Measurements from ENCODE around the gene UCHL5. TPM values are rescaled to one million over a fixed set of nuclear protein-coding genes. Genes with fewer than 3 reads are reported as not detected.
"Not testable (repeated sequence)": the region's sequence is repeated elsewhere in the genome, so short reads cannot be mapped to it uniquely, and the experiment has no call there.

UCHL5 gene
- total RNA-seq, 4 donors from 2014 or later: 27.1 to 51.4 (median 37.6) TPM

- 83 to 85% methylated on average over 1 of the region's 1 CpG for WGBS, 2 donors
- Histone ChIP-seq H3K4me3 (no peak overlapping the region), H3K36me3 (no peaks in the 10 kb centered on the region), H3K27me3 (no peaks in the 10 kb centered on the region), H3K4me1 (no peaks in the 10 kb centered on the region), H3K9me3 (no peaks in the 10 kb centered on the region), H3K27ac (no peak overlapping the region)
- DNase-seq: no peak
- intact Hi-C loops (cut with DNase I): no loop called here
- no peak for TF ChIP-seq POLR2A (IDR thresholded peaks at IDR 0.05)
- TF ChIP-seq CTCF (IDR thresholded peaks at IDR 0.05): no peak
Observed at GRCh38 chr1:192980856-192981255, 78.3 kb downstream of the UCHL5 start.

GRCh38 chr1:192980334-192980733, 78.8 kb downstream of the UCHL5 start:
- H3K27ac ChIP-seq; H3K36me3 ChIP-seq; DNase-seq; H3K27me3 ChIP-seq; intact Hi-C loops (cut with DNase I); H3K4me3 ChIP-seq; H3K4me1 ChIP-seq; H3K9me3 ChIP-seq: not testable (repeated sequence)
- WGBS, 2 donors: 59 to 67% methylated on average over 4 of the region's 4 CpGs

GRCh38 chr1:192979542-192979941, 79.6 kb downstream of the UCHL5 start:
- WGBS, 2 donors: 88 to 93% methylated on average over 8 to 12 of the region's 13 CpGs
- intact Hi-C loops (cut with DNase I): no loop called here
- no peak for DNase-seq
- Histone ChIP-seq H3K36me3 (no peaks in the 10 kb centered on the region), H3K9me3 (no peaks in the 10 kb centered on the region), H3K27me3 (no peaks in the 10 kb centered on the region), H3K4me3 (no peak overlapping the region), H3K4me1 (no peaks in the 10 kb centered on the region), H3K27ac (no peak overlapping the region)
- no peak for TF ChIP-seq CTCF (IDR thresholded peaks at IDR 0.05)
- no peak for TF ChIP-seq POLR2A (IDR thresholded peaks at IDR 0.05)

- Histone ChIP-seq H3K36me3 (no peaks in the 10 kb centered on the region), H3K27ac (no peak overlapping the region), H3K27me3 (no peaks in the 10 kb centered on the region), H3K4me1 (no peaks in the 10 kb centered on the region), H3K4me3 (no peak overlapping the region), H3K9me3 (no peaks in the 10 kb centered on the region)
- WGBS, 2 donors: 55 to 82% methylated on average over 8 of the region's 8 CpGs
- no peak for DNase-seq
- intact Hi-C loops (cut with DNase I): no loop called here
- TF ChIP-seq POLR2A (IDR thresholded peaks at IDR 0.05): no peak
- no peak for TF ChIP-seq CTCF (IDR thresholded peaks at IDR 0.05)
Observed at GRCh38 chr1:192978195-192978710, 80.9 kb downstream of the UCHL5 start.

DNA sequence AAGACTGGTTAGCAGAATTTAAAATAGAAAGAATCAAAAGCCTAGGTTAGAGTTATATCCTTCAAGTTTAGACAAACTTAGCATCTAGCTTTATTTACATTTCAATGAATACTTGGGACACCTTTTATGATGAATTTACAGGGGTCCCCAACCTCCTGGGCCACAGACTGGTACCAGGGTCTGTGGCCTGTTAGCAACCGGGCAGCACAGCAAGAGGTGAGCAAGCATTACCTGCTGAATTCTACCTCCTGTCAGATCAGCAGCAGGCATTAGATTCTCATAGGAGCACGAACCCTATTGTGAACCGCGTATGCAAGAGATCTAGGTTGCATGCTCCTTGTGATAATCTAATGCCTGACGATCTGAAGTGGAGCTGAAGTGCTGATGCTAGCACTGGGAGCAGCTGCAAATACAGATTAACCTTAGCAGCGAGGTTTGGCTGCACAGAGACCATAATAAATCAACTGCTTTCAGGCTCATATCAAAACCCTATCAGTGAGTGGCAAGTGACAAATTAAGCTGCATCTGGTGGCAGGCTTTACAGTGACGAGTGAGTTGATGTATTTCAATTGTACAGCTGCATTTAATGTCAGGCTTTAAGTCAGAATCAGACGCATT, 82.0 kb downstream of the UCHL5 start:
- no peak overlapping the region for H3K27ac ChIP-seq
- intact Hi-C loops (cut with DNase I): no loop called here
- WGBS, 2 donors: 55 to 77% methylated on average over 7 of the region's 8 CpGs

More for the DNA sequence above, 82.0 kb downstream of the UCHL5 start:
- H3K4me3 ChIP-seq: no peak overlapping the region
- no peaks in the 10 kb centered on the region for H3K4me1 ChIP-seq
- DNase-seq: no peak
- H3K27me3 ChIP-seq: no peaks in the 10 kb centered on the region
- TF ChIP-seq CTCF (IDR thresholded peaks at IDR 0.05) (no peak), POLR2A (IDR thresholded peaks at IDR 0.05) (no peak)
- H3K36me3 ChIP-seq: no peaks in the 10 kb centered on the region
- H3K9me3 ChIP-seq: no peaks in the 10 kb centered on the region
